Measurements from ENCODE around the gene ATP6AP1.

The ATP6AP1 gene

GRCh38 chrX:154437971-154438893 lies 9.8 kb downstream of the ATP6AP1 start:
- TF ChIP-seq CTCF (IDR thresholded peaks at IDR 0.05; ENCODE audit: low read depth, low read length, missing control alignments) = no peak
- H3K27me3 ChIP-seq (replicated peaks) = no peaks in the 10 kb centered on the region
- H3K27ac ChIP-seq = no peak overlapping the region
- no peak for DNase-seq
- H3K36me3 ChIP-seq (replicated peaks) = peaks cover 24% of the 10 kb centered on the region
- H3K4me3 ChIP-seq (ENCODE audit: low read depth, low read length) = peak overlapping the region; percentile 71
- in situ Hi-C loops (cut with HindIII; ENCODE audit: low pct_ligation_motif_present, low sequenced_read_pairs) = no loop called here

- no peak for DNase-seq
- Histone ChIP-seq H3K4me3 (ENCODE audit: low read depth, low read length) (no peak overlapping the region), H3K27me3 (replicated peaks) (no peaks in the 10 kb centered on the region), H3K27ac (no peak overlapping the region), H3K36me3 (replicated peaks) (peaks cover 24% of the 10 kb centered on the region)
- in situ Hi-C loops (cut with HindIII; ENCODE audit: low pct_ligation_motif_present, low sequenced_read_pairs) = no loop called here
- no peak for TF ChIP-seq CTCF (IDR thresholded peaks at IDR 0.05; ENCODE audit: low read depth, low read length, missing control alignments)
These were observed 11.4 kb downstream of the ATP6AP1 start for GRCh38 chrX:154439841-154440240.

GRCh38 chrX:154440623-154441357 lies 12.3 kb downstream of the ATP6AP1 start:
- H3K4me3 ChIP-seq (ENCODE audit: low read depth, low read length) = no peak overlapping the region
- in situ Hi-C loops (cut with HindIII; ENCODE audit: low pct_ligation_motif_present, low sequenced_read_pairs) = no loop called here
- H3K36me3 ChIP-seq (replicated peaks) = peaks cover 17% of the 10 kb centered on the region
- no peak overlapping the region for H3K27ac ChIP-seq
- no peaks in the 10 kb centered on the region for H3K27me3 ChIP-seq (replicated peaks)
- TF ChIP-seq CTCF (IDR thresholded peaks at IDR 0.05; ENCODE audit: low read depth, low read length, missing control alignments) = no peak
- no peak for DNase-seq

- no peaks in the 10 kb centered on the region for H3K27me3 ChIP-seq (replicated peaks)
- in situ Hi-C loops (cut with HindIII; ENCODE audit: low pct_ligation_motif_present, low sequenced_read_pairs) = no loop called here
- no peak for TF ChIP-seq CTCF (IDR thresholded peaks at IDR 0.05; ENCODE audit: low read depth, low read length, missing control alignments)
- H3K4me3 ChIP-seq (ENCODE audit: low read depth, low read length) = no peak overlapping the region
- no peak for DNase-seq
- H3K36me3 ChIP-seq (replicated peaks) = peaks cover 16% of the 10 kb centered on the region
- H3K27ac ChIP-seq = no peak overlapping the region
These were observed 13.1 kb downstream of the ATP6AP1 start for GRCh38 chrX:154441564-154441963.

GRCh38 chrX:154441984-154442707 lies 13.7 kb downstream of the ATP6AP1 start:
- TF ChIP-seq CTCF (IDR thresholded peaks at IDR 0.05; ENCODE audit: low read depth, low read length, missing control alignments) = no peak
- no peak for DNase-seq
- Histone ChIP-seq H3K4me3 (ENCODE audit: low read depth, low read length) (no peak overlapping the region), H3K27me3 (replicated peaks) (no peaks in the 10 kb centered on the region), H3K27ac (no peak overlapping the region), H3K36me3 (replicated peaks) (peaks cover 16% of the 10 kb centered on the region)
- in situ Hi-C loops (cut with HindIII; ENCODE audit: low pct_ligation_motif_present, low sequenced_read_pairs) = no loop called here

Data from brain microvascular endothelial cell (primary cell).